Measurements from ENCODE around the gene EP300.

GRCh38 chr22:41116342-41116741 is 23.9 kb downstream of the EP300 start:
- TF ChIP-seq EZH2 (IDR thresholded peaks at IDR 0.05; ENCODE audit: low read length, unreplicated experiment): no peak
- no peak for TF ChIP-seq CTCF (conservative IDR thresholded peaks at IDR 0.05; ENCODE audit: low read depth, low read length)
